GM20000 (cell line): ENCODE results near the gene WNT5B.

Source experiments
- DNase-seq: peaks from one replicate; pipeline ENCODE4 v3.0.0; 2012; ENCODE audit warnings: low spot score
- TF ChIP-seq, protein P1 (sequence below): IDR thresholded peaks from 2 replicates; pipeline ENCODE4 v1.5.1; 2012; ENCODE audit warnings: mild to moderate bottlenecking, control low read depth; ENCODE audit errors: extremely low read depth, missing control alignments

The WNT5B gene

DNA sequence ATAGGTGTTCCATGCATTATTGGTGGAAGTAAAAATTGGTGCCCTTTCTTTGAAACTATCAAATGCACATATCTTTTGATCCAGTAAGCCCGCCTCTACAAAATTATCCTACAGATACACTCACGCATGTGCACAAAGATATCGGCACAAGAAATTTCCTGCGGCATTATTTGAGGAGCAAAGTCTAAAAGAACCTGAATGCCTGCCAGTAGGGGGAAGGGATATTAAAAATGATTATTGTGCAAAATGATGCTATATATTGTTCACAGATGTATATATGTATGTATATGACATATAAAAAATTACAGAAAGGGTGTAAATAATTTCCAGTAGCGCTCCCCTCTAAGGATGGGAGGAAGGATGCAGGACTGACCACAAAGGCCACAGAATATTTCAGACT is 37.2 kb downstream of the WNT5B start:
- TF ChIP-seq, protein P1, sequence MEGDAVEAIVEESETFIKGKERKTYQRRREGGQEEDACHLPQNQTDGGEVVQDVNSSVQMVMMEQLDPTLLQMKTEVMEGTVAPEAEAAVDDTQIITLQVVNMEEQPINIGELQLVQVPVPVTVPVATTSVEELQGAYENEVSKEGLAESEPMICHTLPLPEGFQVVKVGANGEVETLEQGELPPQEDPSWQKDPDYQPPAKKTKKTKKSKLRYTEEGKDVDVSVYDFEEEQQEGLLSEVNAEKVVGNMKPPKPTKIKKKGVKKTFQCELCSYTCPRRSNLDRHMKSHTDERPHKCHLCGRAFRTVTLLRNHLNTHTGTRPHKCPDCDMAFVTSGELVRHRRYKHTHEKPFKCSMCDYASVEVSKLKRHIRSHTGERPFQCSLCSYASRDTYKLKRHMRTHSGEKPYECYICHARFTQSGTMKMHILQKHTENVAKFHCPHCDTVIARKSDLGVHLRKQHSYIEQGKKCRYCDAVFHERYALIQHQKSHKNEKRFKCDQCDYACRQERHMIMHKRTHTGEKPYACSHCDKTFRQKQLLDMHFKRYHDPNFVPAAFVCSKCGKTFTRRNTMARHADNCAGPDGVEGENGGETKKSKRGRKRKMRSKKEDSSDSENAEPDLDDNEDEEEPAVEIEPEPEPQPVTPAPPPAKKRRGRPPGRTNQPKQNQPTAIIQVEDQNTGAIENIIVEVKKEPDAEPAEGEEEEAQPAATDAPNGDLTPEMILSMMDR = no peak
- no peak for DNase-seq

DNA sequence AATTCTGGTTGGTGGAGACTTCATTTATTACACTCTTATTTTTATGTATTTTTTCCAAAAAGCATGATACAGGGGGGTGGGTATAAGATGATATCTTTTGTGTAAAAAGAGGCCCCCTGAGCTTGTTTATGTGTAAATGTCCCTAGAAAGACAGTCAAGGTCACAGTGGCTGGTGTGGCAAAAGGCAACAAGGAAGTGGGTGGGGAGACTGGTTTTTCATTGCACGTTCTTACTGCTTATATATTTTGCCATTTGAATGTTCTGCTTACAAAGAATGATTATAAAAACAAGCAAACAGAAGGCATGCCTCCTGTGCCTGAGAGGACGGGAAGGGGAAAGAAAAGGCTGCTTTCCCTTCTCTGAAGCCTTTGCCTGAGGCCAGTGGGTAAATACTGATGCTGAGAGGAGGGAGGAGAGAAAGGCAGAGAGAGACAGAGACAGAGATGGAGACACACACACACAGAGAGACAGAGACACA is 37.7 kb downstream of the WNT5B start:
- DNase-seq = no peak
- TF ChIP-seq, protein P1 = no peak

DNA sequence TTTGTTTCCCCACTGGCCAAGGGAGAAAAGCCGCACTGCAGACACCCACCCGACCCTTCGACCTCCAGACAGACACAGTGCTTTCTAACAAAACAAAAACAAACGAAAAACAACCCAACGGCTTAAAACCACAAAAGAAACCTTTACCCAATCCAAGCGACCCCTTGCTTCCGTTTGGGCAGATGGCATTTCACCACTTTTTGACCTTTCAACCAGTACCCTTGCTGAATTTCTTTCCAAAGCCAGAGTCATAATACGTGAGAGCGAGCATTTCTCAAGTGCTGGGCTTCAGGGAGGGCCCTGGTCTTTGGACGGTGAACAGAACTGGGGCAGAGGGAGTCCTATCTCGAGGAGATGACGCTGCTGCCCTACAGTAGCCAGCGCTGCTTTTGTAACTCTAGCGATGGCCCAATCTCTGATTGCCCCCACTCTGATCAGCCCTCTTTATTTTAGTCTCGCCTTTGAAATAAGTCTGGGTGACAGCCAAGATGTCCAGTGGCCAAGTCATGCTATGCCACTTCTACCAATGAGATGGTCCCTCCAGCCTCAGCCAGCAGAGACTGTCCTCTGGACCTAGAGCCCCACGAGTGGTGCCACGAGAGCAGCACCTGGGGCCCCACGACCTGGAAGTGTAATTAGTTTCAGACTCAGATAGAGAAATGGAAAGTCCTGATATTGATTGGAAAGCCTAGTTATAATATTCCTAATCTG is 40.0 kb downstream of the WNT5B start:
- TF ChIP-seq, protein P1 = no peak
- no peak for DNase-seq

DNA sequence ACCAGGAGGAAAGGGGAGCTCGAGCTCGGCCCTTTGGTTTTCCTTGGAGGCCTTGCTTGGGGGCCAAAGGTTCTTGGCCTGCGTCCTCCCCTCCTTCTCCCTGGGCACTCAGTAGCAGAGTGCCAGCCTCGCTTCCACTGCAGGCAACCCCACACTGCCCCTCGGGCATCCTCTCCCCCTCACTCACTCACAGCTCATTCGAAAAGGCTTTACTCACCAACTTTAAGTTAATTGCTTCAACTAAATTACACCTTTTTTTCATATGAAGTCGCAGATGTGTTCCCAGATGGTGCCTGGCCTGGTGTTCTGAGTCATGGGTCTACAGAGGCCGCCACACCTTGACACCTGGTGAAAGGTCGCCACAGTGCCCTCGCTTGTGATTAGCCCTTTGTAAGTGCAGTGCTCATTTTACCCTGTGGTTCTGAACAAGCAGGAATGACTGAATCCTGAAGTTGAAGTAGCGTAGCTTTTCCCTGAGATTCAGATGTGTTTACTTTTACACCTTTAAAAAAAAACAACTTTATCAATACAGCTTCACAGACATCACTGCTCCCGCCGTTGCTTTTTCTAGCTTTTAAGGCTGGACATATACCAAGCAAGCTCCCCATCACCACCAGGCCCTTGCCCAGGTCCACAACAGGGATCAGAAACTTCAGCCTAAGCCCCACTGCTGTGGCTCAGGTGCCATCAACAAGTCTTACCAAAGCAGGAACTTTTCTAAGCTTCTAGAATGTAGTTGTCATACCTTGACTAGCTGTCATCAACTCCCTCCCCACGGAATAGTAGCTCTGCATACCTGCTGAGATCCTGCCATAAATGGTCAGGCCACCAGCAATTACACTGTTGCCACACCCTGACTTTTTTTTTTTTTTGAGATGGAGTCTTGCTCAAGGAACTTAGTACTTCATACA is 41.6 kb downstream of the WNT5B start:
- DNase-seq = no peak

DNA sequence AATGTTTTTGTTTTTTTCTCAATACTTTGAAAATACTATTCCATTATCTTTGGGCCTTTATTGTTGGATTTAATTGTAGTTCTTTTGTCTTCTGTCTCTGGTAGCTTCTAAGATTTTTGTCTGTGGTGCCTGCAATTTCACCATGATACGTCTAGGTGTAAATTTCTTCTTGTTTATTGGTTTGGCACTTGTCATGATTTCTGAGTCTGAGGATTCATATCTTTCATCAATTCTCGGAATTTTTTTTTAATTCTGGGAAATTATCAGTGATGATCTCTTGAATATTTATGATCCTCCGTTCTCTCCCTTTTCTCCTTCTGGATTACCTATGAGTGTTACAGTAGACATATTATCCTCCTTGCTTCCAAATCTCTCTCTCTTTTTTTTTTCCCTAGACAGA is 47.0 kb downstream of the WNT5B start:
- DNase-seq = no peak
- TF ChIP-seq, protein P1 = no peak

More for the DNA sequence above, 41.6 kb downstream of the WNT5B start:
- TF ChIP-seq, protein P1 = no peak

DNA sequence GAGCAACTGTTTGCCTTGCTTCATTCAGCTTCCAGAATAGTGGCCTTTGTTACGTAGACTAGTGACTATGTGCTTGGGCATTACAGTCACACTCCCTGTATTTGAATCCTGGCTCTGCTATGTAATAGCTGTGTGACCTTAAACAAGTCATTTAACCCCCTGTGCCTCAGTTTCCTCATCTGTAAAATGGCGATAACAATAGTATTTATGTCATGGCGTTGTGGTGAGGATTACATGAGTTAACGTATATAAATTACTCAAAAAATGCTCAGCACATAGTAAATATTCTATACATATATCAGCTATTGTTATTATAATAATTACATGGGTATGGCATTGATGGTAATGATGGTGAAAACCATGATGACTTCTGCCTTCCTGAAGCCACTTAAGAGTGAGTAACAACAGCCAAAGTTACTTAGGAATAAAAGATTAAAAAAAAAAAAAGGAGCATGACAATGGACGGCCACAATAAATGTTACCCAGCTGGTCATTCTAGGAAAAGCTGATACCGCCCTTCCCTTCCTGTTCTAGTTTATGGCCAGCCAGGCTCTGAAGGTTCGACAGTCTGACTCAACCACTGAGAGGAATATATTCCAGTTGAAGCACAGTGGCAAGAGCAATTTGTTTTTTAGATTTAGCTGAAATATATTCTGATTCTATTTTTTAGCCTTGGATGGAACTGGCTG is 51.9 kb downstream of the WNT5B start:
- no peak for DNase-seq
- TF ChIP-seq, protein P1 = no peak
